ENCODE results near the gene MYO3B.

GRCh38 chr2:170461889-170462288 is 283.9 kb downstream of the MYO3B start:
- TF ChIP-seq GATA3 (IDR thresholded peaks at IDR 0.05; ENCODE audit: low read depth, low read length): no peak
- TF ChIP-seq GATA2 (IDR thresholded peaks at IDR 0.05; ENCODE audit: low read depth, low read length): no peak
